ENCODE measurements around the gene NINJ1.

NINJ1 gene

DNA sequence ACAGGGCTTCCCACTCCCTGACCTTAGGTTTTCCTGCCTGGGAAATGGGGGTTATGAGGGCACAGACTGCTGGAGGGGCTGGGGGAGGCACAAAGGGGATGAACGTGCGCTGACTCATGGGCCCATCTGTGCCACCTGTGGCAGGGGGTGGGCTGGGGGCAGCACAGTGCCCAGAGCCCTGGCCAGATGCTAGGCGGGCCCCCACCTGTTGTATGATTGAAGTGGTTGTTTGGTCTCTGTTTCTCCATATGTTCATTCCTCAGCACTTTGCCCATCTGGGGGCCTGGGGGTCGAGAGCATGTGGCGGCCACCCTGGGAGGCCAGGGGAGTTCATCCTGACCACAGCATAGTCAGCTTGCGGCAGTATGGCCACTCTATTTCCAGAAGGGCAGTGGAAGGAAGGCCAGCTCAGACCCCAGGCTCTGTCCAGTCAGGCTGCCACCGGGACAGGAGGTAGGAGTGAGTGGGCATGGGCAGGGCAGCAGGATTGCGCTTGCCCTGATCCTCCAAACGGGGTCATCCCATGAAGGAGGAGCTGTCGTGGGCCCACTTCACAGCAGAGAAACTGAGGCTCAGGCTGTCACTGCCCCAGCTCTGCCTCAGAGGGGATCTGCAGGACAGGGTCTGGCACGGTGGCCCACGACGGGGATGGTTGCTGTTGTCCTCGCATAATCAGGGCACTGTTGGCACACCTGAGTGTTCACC lies 841 bp upstream of the NINJ1 start:
- no peaks in the 10 kb centered on the region for H3K9me3 ChIP-seq (ENCODE audit: insufficient read depth, low read length)
- no peak for DNase-seq (ENCODE audit: low read depth, low spot score)
- peaks cover 15% of the 10 kb centered on the region for H3K27me3 ChIP-seq (ENCODE audit: insufficient read depth, insufficient read length)
- peaks cover 30% of the 10 kb centered on the region for H3K4me1 ChIP-seq (ENCODE audit: insufficient read depth, insufficient read length)
- peaks cover 16% of the 10 kb centered on the region for H3K36me3 ChIP-seq (ENCODE audit: insufficient read depth, insufficient read length, low read length)
- H3K9ac ChIP-seq (ENCODE audit: insufficient read length, low read depth) = peak overlapping the region; percentile 85
- TF ChIP-seq YY1 (IDR thresholded peaks at IDR 0.05; ENCODE audit: insufficient read depth, insufficient read length) (no peak), SUZ12 (IDR thresholded peaks at IDR 0.05; ENCODE audit: extremely low read depth, insufficient read depth, insufficient read length) (no peak), ZNF274 (IDR thresholded peaks at IDR 0.05; ENCODE audit: low read depth, low read length) (no peak)
- peak overlapping the region; percentile 69 for H3K4me3 ChIP-seq (ENCODE audit: insufficient read length, low read depth)

GRCh38 chr9:93133681-93134014 lies 403 bp downstream of the NINJ1 start:
- DNase-seq (ENCODE audit: low read depth, low spot score) = no peak
- Histone ChIP-seq H3K4me3 (ENCODE audit: insufficient read length, low read depth) (peak overlapping the region; percentile 69), H3K4me1 (ENCODE audit: insufficient read depth, insufficient read length) (peaks cover 30% of the 10 kb centered on the region)

DNA sequence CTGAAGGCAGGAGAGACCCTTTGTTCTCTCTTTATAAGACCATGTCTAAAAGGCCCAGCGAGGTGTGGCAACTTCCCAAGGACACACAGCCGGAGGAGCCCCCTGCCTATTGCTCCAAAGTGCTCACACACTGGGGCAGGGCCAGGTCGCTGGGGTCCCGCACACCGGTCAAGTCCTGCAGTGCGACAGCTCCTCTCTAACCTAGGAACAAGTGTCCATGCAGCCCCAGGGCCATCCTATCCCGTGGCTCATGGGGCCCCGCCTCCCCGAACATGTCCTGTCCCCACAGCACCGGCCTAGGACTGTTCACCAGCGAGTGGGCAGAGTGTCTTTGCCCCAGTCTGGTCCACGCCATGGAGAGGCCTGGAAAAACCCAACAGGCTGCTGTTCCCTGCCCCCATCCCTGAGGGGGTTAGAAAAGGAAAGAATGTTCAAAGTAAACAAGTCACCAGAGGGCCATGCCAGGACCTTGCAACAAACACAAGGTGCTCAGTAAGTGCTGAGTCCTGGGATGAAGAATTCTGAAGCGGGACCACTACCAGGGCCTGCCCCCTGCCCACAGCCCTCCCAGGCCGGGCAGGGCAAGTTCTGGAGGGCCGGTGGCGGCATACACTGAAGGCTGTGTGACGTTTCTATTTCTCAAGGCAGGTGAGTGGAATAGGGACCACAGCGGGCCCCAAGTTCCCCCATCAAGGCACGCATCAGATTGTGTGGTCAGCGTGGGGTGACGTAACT lies 938 bp downstream of the NINJ1 start:
- TF ChIP-seq ZNF274 (IDR thresholded peaks at IDR 0.05; ENCODE audit: low read depth, low read length) = no peak
- no peak for TF ChIP-seq YY1 (IDR thresholded peaks at IDR 0.05; ENCODE audit: insufficient read depth, insufficient read length)
- no peak for TF ChIP-seq SUZ12 (IDR thresholded peaks at IDR 0.05; ENCODE audit: extremely low read depth, insufficient read depth, insufficient read length)
- Histone ChIP-seq H3K9ac (ENCODE audit: insufficient read length, low read depth) (peak overlapping the region; percentile 85), H3K9me3 (ENCODE audit: insufficient read depth, low read length) (no peaks in the 10 kb centered on the region), H3K4me3 (ENCODE audit: insufficient read length, low read depth) (peak overlapping the region; percentile 69), H3K36me3 (ENCODE audit: insufficient read depth, insufficient read length, low read length) (peaks cover 18% of the 10 kb centered on the region), H3K27me3 (ENCODE audit: insufficient read depth, insufficient read length) (peaks cover 15% of the 10 kb centered on the region), H3K4me1 (ENCODE audit: insufficient read depth, insufficient read length) (peaks cover 30% of the 10 kb centered on the region)
- DNase-seq (ENCODE audit: low read depth, low spot score) = no peak

More at GRCh38 chr9:93133681-93134014, 403 bp downstream of the NINJ1 start:
- H3K27me3 ChIP-seq (ENCODE audit: insufficient read depth, insufficient read length) = peaks cover 15% of the 10 kb centered on the region
- TF ChIP-seq YY1 (IDR thresholded peaks at IDR 0.05; ENCODE audit: insufficient read depth, insufficient read length) (no peak), ZNF274 (IDR thresholded peaks at IDR 0.05; ENCODE audit: low read depth, low read length) (no peak), SUZ12 (IDR thresholded peaks at IDR 0.05; ENCODE audit: extremely low read depth, insufficient read depth, insufficient read length) (no peak)
- no peaks in the 10 kb centered on the region for H3K9me3 ChIP-seq (ENCODE audit: insufficient read depth, low read length)
- peak overlapping the region; percentile 85 for H3K9ac ChIP-seq (ENCODE audit: insufficient read length, low read depth)
- peaks cover 18% of the 10 kb centered on the region for H3K36me3 ChIP-seq (ENCODE audit: insufficient read depth, insufficient read length, low read length)

GRCh38 chr9:93132287-93132927 lies 1.6 kb downstream of the NINJ1 start:
- Histone ChIP-seq H3K9me3 (ENCODE audit: insufficient read depth, low read length) (no peaks in the 10 kb centered on the region), H3K9ac (ENCODE audit: insufficient read length, low read depth) (peak overlapping the region; percentile 85), H3K27me3 (ENCODE audit: insufficient read depth, insufficient read length) (peaks cover 15% of the 10 kb centered on the region), H3K36me3 (ENCODE audit: insufficient read depth, insufficient read length, low read length) (peaks cover 18% of the 10 kb centered on the region), H3K4me3 (ENCODE audit: insufficient read length, low read depth) (peak overlapping the region; percentile 69), H3K4me1 (ENCODE audit: insufficient read depth, insufficient read length) (peaks cover 30% of the 10 kb centered on the region)
- TF ChIP-seq SUZ12 (IDR thresholded peaks at IDR 0.05; ENCODE audit: extremely low read depth, insufficient read depth, insufficient read length) (no peak), YY1 (IDR thresholded peaks at IDR 0.05; ENCODE audit: insufficient read depth, insufficient read length) (no peak)
- DNase-seq (ENCODE audit: low read depth, low spot score) = no peak

- no peaks in the 10 kb centered on the region for H3K9me3 ChIP-seq (ENCODE audit: insufficient read depth, low read length)
- H3K4me1 ChIP-seq (ENCODE audit: insufficient read depth, insufficient read length) = peaks cover 35% of the 10 kb centered on the region
- peaks cover 15% of the 10 kb centered on the region for H3K27me3 ChIP-seq (ENCODE audit: insufficient read depth, insufficient read length)
- TF ChIP-seq ZNF274 (IDR thresholded peaks at IDR 0.05; ENCODE audit: low read depth, low read length) = no peak
- TF ChIP-seq YY1 (IDR thresholded peaks at IDR 0.05; ENCODE audit: insufficient read depth, insufficient read length) = no peak
- no peak for TF ChIP-seq SUZ12 (IDR thresholded peaks at IDR 0.05; ENCODE audit: extremely low read depth, insufficient read depth, insufficient read length)
- H3K9ac ChIP-seq (ENCODE audit: insufficient read length, low read depth) = no peak overlapping the region
- no peak overlapping the region for H3K4me3 ChIP-seq (ENCODE audit: insufficient read length, low read depth)
- DNase-seq (ENCODE audit: low read depth, low spot score) = no peak
- peaks cover 18% of the 10 kb centered on the region for H3K36me3 ChIP-seq (ENCODE audit: insufficient read depth, insufficient read length, low read length)
Measured at GRCh38 chr9:93131599-93132286, 2.3 kb downstream of the NINJ1 start.

DNA sequence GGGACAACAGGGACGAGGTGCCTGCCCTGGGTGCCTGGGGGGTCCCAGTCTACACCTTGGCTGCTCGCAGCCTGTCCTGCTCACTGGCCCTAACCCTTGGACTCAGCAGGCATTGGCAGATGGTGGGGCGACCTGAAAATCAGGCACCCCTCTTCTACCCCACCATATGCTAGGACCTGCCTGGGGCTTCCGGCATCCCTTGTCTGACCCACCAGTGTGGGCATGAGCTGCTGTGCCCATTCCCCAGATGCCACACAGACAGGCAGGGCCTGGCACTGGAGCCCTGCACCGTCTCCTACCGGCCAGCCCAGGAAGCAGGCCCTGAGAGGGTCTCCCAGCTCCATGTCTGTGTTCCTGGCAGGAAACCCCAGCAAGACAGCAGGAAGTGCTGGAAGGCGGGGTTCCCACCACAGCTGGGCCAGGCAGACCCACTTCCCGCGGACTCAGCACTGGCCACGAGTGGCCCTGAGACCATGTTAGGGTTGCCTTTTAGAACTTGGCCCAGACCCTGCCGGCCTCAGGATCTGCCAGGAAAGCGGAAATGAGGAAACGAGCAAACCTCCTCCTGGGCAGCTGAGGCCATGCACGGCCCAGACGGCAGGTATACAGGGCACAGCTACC lies 3.1 kb downstream of the NINJ1 start:
- H3K36me3 ChIP-seq (ENCODE audit: insufficient read depth, insufficient read length, low read length) = peaks cover 18% of the 10 kb centered on the region
- peak overlapping the region; percentile 6 for H3K9ac ChIP-seq (ENCODE audit: insufficient read length, low read depth)
- H3K27me3 ChIP-seq (ENCODE audit: insufficient read depth, insufficient read length) = peaks cover 14% of the 10 kb centered on the region
- no peaks in the 10 kb centered on the region for H3K9me3 ChIP-seq (ENCODE audit: insufficient read depth, low read length)
- H3K4me1 ChIP-seq (ENCODE audit: insufficient read depth, insufficient read length) = peaks cover 34% of the 10 kb centered on the region
- DNase-seq (ENCODE audit: low read depth, low spot score) = no peak
- no peak overlapping the region for H3K4me3 ChIP-seq (ENCODE audit: insufficient read length, low read depth)
- TF ChIP-seq SUZ12 (IDR thresholded peaks at IDR 0.05; ENCODE audit: extremely low read depth, insufficient read depth, insufficient read length) = no peak
- TF ChIP-seq ZNF274 (IDR thresholded peaks at IDR 0.05; ENCODE audit: low read depth, low read length) = no peak
- TF ChIP-seq YY1 (IDR thresholded peaks at IDR 0.05; ENCODE audit: insufficient read depth, insufficient read length) = no peak
